GM18499 (cell line): ENCODE data around the gene GNL2.
"Not testable (repeated sequence)": the region's sequence is repeated elsewhere in the genome, so short reads cannot be mapped to it uniquely, and the experiment has no call there.

Experiments
- ATAC-seq: cut with Tn5 transposase; IDR thresholded peaks from one replicate; pipeline ENCODE4 v1.9.1; 2021; ENCODE audit warnings: moderate number of reproducible peaks; ENCODE audit not compliant: insufficient read depth, unreplicated experiment

GNL2 gene

DNA sequence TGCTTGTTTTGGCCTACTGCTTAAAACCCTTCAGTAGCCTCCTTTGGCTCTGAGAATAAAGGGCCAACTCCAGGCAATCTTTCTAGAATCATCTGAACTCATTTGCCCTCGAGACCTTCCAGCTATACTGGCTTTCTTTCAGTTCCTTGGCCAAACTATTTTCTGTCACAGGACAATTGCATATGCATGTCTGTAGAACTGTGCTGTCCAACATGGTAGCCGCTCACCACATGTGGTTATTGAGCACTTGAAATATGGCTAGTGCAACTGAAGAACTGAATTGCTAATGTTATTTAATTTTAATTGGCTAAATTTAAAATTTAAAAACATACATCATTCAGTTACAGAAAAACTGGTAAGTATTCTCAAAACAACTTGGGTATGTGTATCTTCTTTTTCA lies 14.3 kb upstream of the GNL2 start:
- ATAC-seq: no peak

DNA sequence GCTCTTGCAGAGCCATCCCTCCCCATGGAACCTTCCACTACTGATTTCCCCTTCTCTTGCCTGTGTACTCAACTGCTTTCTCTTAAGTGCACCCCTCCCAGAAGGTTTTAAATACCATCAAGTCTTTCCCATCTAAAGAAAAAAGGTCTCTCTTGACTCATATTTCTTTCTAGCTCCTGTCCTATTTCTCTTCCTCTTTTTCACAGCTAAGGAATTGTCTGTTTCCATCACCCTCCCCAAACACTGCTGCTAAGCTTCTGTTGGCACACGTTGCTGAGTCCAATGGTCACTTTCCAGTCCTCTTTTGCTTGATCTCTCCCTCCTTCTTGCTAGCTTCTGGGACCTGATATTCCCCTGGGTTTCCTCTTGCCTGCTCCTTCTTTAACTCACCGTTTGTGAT lies 13.3 kb upstream of the GNL2 start:
- ATAC-seq: no peak

DNA sequence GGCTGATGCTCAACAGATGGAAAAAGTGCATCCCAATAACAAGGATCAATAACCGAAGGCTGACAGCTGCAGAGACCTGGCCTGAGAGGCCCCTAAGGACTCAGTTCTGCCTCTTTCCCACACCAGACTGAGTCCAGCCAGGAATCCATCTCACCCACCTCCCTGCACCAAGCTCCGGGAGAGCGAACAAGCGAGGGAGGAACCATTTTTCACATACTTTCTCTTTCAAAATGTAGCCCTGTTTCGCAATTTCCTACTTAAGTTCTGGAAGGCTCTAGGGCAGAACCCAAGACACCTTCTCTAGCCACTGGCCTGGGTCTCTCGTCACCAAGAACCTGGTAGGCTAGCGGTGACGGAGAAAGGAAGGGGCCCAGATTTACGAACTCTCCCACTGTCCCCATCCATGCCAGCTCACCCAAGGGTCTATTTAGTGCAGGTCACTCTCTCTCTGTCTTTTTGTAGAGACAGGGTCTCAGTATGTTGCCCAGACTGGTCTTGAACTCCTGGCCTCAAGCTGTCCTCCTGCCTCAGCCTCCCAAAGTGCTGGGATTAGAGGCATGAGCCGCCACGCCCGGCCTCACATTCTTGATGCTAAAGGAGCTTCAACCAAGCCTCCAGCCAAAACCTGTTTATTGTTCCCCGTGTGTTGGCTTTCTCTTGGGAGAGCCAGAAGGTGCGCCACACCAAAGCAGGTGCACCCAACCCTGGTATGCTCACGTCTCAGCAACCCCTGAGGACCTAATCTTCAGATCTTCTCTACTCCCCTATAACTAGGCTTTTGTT lies 10.9 kb upstream of the GNL2 start:
- ATAC-seq: no peak

DNA sequence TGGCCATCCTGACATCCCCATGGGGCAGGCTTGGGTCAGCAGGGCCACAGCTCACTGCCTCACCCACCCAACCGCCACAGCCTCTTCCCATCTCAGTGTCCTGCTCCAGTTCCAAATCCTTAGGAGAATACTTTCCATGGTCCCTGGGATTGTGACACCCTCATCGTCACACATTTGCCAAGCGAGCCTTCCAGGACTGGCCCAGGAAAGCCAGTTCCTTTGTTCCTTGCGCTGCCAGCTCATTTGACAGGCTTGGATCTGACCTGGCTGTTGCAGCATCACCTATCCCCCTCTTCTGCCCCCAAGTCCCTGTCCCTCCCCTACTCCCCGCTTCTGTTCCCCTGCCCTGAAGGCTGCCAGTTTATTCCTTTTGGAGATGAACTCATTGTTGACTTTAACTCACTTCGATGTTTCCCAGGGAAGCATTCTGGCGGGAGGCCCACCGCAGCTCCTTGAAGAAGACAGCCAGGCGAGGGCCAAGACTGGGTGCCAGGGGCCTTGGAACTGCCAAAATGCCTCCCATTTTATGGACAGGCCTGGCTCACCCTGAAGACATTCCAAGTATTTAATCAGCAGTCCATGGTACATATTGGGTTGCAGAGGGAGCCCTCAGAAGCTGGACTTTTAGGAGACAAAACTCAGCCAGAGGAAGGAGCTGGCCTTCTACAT lies 10.2 kb upstream of the GNL2 start:
- ATAC-seq: no peak

DNA sequence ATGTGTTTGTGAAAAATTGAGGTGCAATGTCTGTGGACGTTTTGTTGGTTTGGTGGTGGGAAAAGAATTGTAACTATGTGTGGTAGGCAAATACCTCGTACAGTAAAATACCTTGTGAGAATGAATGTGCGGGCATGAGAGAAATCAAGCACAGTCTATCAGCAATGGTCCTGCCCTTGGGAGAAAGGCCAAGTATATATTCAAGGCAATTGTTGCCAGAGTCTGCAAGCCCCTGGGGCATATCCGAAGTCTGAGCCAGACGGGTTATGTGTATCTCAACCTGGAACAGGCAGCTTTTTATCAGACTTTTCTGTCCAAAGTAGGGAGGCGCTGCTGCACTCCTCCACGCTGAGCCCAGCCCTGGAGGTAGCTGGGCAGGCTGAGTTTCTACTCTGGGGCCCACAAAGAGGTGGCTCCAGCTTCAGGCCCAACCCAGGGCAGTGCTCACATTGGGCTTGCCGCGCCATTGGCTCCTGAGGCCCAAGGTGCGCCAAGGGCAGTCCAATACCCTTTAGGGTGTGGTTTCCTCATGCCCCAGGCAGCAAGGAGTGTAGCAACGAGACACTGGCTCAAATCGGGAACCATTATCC lies 9.4 kb upstream of the GNL2 start:
- ATAC-seq: no peak

DNA sequence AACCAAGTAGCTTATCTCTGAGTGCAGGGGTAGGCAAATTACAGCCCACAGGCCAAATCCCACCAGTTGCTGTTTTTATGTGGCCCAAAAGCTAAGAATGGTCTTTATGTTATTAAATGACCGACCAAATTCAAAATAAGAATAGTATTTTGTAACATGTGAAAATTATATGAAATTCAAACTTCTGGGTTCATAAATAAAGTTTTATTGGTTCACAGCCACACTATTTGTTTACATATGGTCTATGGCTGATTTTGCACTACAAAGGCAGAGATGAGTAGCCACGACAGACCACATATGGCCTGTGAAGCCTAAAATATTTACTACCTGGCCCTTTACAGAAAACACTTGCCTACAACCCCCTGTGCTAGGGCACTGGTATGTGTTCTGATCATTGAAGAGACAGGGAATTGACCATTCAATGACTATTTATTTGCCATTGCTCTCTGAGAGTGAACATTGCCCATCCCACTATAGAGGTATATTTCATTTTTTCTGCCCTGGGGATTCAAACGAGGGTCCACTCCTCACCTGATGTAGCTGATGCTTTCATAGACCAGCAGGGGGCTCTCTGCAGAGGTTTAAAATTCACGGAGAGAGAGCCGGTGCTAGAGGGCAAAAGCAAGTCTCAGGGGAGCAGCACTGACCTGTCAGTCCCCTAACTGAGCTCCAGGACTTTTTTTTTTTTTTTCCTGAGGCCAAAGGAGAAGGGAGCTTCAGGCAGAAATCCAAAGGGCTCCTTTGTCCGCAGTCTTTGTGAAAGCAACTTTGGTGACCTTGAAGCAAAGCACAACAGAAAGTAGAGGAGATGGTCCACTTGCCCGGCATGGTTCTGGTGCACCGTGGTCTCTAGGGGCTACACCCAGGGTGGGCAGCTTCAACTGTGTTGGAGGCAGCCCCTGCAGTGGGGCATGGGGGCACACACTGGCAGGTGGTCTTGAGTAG lies 7.3 kb upstream of the GNL2 start:
- no peak for ATAC-seq

DNA sequence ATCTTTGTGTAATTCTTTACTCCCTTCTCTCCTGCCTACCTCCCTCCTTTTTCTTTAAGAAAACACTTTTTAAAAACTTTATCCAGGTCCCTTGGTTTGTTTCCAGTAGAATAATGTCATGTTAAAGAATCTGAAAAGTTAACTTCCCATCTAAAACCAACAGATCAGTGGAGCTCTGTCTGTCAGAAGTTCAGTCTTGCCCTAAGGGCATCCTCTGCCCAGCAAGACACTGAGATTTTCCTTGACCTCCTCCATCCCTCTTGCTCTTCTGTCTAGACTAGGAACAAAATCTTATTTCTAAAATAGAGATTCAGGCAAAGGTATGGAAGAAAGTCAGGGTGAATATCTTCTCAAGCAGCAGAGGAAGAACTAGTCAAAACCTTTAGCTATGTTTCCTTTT lies 5.7 kb upstream of the GNL2 start:
- no peak for ATAC-seq

DNA sequence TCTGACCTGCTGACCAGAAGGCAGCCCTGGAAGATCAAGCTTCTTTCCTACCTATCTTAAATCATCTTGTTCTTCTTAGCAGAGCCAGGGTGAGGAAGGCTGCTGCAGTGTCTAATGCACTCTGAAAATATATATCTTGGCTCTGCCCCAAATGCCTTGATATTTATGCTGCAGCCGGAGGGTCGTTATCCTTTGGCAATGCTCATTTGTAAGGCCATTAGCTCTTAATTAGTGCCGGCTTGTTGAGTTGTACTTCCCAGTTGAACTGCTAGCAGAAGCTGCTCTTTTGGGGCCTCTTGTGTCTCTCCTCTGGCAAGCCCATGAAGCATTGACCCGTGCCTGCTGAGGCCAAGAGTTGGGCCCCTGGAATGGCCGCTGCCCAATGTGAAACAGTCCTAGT lies 4.2 kb upstream of the GNL2 start:
- ATAC-seq: no peak

DNA sequence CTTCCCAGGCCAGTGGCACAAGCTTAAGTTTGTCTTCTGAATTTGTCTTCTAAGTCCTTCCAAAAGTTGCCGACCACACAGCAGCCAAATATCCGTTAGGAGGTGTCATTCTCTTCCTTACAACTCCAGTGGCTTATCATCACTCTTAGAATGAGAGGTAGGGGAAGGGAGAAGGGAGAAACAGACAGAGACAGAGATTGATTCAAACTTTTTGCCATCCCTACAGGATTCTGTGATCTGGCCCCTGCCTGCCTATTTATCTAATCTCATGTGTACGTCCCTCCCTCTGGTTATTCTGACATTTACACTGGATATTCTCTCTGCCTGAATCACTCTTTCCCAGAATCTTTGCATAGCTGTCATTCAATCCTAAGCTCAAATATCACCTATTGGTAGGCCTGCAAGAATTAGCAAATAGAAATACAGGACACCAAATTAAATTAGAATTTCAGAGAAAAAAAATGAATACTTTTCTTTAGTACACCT lies 488 bp upstream of the GNL2 start:
- ATAC-seq: no peak

DNA sequence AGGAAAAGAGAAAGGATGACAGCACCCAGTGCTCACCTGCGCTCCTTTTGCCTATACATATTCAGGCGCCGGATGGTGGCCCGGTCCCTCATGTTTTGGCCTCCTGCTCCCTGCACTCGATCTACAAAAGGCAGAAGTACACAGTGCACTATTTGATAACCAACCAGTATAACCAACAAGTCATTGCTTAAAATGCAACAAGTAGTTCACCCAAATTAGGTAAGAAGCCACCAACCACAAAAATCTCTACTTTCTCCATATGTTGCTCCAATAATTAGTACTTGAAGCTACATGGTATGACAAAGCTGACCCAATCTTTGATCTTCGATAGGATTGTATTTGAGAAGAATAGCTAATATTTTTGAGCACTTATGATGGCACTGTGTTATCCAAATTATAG lies 2.0 kb downstream of the GNL2 start:
- ATAC-seq: no peak

DNA sequence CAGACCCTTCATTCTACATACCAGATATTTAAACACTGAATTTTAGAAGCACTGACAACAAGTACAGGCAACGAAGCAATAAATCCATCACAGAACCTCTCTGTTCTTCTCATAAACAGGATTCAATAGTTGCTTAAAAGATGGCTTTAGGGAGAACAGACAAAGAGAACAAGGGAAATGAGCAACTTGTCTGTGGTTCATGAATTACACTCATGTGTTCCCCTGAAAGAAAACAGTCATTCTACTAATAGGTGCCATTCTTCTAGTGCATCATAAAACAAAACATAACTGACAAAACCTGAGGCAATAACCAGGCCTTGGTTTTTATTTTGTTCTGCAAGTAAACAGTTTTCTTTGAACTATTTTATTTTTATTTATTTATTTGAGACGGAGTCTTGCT lies 6.8 kb downstream of the GNL2 start:
- no peak for ATAC-seq

DNA sequence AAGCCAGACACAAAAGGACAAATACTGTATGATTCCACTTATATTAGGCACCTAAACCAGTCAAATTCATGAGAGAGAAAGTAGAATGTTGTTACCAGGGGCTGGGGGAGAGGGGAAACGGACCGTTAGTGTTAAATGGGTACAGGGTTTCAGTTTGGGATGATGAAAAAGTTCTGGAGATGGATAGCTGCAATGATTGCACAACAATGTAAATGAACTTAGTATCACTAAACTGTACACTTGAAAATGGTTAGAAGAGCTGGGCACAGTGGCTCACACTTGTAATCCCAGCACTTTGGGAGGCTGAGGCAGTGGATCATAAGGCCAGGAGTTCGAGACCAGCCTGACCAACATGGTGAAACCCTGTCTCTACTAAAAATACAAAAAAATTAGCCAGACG lies 11.2 kb downstream of the GNL2 start:
- not testable (repeated sequence) for ATAC-seq

DNA sequence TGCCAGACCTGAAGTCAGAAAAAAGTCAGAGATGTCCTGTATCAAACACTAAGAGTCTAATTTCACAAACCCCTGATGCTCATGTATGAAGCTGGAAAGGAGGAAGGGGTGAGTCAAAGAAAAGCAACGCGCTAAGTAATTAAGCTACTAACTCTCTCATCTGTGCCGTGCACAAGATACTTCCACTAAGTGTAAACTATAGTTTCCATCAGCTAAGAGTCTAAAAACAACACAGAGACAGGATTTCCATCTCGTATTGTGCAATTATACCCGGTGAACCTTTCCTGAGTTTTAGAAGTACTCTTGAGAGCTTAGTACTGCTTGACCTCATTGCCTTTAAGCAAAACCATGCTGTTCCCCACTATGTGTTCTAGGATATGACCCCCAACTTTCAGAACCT lies 20.0 kb downstream of the GNL2 start:
- no peak for ATAC-seq

DNA sequence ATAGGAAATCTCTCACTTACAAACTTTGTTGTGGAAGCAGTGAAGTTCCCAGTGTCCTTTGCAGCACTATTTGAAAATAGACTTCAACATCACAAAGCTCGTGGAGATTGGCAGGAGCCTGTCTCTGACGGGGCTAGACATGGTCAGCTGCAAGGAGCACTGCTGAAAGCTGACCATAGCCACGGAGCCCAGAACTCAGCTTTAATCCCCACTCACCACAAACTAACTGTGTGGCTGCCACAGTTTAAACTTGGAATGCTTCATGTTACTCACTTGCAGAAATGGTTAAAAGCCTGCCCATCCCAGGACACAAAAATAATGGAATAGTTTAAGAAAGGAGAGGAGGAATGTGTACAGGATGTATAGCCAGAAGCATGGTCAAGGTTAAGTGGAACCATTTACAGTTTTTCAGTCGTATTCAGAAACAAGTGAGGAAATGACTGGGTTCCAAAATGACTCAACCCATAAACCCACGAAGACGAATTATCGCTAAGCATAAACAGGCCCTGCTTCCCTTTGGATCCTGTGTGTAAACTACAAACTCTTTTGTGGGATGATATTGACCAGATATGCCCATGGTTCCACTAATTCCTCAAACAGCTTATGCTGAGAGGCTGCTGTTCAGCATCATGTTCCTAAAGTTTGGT lies 20.8 kb downstream of the GNL2 start:
- no peak for ATAC-seq

DNA sequence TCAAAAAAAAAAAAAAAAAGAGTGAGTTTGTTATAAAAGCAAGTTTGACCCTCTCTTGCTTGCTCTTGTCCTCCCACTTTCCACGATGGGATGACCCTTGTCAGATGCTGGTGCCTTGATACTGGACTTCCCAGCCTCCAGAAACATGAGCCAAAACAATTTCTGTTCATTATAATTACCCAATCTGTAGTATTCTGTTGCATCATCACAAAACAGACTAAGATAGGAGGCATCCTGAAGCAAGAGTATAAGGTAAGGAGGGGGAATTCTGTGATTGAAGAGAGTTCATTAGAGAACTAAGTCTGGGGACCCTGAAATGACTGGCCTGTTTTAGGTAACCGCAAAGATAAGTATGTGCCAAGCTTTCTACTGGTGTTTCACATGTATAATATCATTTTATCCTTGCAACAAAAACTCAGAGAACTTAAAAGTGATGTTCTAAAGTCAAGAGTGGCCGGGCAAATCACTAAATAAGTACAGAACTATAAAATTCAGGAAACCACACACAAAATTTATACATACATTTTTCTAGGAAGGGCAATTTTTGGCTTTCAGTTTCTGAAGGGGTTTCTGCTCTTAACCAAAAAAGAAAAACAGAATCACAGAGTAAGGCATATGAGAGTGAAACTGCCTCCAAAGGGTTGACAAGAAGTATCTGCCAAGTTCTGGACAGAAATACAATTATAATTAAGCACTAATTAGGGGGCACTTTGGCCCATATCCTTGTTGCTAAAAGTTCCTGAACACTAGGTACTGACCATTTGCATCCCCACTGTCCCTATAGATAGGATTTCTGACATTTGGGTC lies 25.0 kb downstream of the GNL2 start:
- ATAC-seq: no peak

DNA sequence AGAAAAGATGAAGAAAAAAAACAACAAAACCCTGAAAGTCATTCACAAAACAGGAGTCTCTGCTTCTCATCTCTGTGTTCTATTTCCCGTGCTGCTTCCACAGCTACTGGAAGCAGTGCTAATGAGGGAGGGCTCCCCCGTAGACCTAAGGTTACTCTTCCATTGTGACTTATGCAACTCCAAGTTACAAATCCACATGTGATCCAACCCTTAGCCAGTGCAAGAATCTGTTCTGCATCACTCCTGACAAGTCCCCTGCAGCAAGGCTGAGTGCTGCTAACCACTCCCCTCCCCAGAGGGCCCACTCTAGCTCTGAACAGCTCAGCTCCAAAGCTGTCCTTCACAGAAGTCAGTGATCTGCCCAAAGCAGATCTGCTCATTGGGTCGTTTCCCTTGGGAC lies 28.7 kb downstream of the GNL2 start:
- ATAC-seq: no peak

DNA sequence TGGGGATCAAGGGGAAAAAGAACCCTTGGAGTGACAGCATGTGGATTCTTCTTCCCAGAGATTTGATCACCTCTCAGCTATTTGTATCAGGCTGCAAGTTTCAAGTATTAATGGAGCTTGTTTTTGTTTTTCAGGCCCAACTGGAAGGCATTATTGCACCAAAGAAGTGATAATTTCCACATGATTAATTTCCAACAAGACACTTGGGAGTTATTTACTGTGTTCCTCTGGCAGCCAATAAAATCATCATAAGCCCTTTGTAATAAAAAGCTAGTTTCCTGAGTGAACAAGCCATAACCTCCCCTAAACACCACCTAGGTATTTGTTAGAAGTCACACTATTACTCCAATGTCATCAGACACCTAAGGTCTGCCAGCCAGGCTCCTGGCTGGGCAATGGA lies 30.8 kb downstream of the GNL2 start:
- no peak for ATAC-seq

DNA sequence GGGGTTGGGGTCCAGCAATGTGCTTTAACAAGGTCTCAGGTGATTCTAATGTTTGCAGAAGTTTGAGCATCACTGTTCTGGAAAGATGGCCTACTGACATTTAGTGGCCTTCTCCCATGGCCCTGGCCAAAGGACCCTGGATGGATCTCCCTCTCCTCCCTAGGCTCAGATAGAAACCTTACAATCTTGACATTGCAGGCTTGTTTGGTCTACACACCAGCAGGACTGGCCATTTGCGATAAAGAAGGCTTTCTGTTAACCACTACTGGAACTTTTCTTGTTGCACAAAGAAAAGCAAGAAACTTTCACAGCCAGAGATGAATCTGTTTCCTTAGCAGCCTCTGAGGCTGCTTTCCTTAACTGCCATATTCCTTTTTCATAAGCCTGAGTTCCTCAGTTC lies 32.8 kb downstream of the GNL2 start:
- ATAC-seq: no peak
